H4 (cell line): ENCODE results near the gene LIX1. TPM values are rescaled to one million over a fixed set of nuclear protein-coding genes. Genes with fewer than 3 reads are reported as not detected.

Experiments used
- DNase-seq: peaks from one replicate; pipeline ENCODE4 v3.0.0-alpha.2; 2015; ENCODE audit warnings: low spot score
- total RNA-seq: library from RNA; depleted of rRNA; stranded (reverse); fragments of >200 nt; shearing (Covaris generic); gene quantifications from 2 replicates; pipeline ENCODE4 v1.2.3, GENCODE V29; 2014; rRNA removed

The LIX1 gene
- total RNA-seq, 1 experiment from 2014 or later: 0.12 TPM

GRCh38 chr5:97074859-97075489 lies 67.4 kb downstream of the LIX1 start:
- DNase-seq: no peak

GRCh38 chr5:97073420-97073819 lies 69.0 kb downstream of the LIX1 start:
- DNase-seq: no peak

GRCh38 chr5:97072696-97073095 lies 69.7 kb downstream of the LIX1 start:
- no peak for DNase-seq

- no peak for DNase-seq
Observed at GRCh38 chr5:97071993-97072392, 70.4 kb downstream of the LIX1 start.

GRCh38 chr5:97071101-97071500 lies 71.3 kb downstream of the LIX1 start:
- DNase-seq: peak; percentile 73

- DNase-seq: no peak
Observed at GRCh38 chr5:97070234-97070633, 72.2 kb downstream of the LIX1 start.

- no peak for DNase-seq
Observed at GRCh38 chr5:97067296-97067850, 75.0 kb downstream of the LIX1 start.

- DNase-seq: no peak
Observed at GRCh38 chr5:97065475-97065874, 76.9 kb downstream of the LIX1 start.

GRCh38 chr5:97063251-97063650 lies 79.2 kb downstream of the LIX1 start:
- no peak for DNase-seq

GRCh38 chr5:97062046-97062445 lies 80.4 kb downstream of the LIX1 start:
- DNase-seq: no peak

GRCh38 chr5:97056263-97056662 lies 86.1 kb downstream of the LIX1 start:
- DNase-seq: no peak

- DNase-seq: no peak
Observed at GRCh38 chr5:97049175-97049574, 93.2 kb downstream of the LIX1 start.

- DNase-seq: no peak
Observed at GRCh38 chr5:97047076-97047475, 95.3 kb downstream of the LIX1 start.

GRCh38 chr5:97046270-97046982 lies 96.0 kb downstream of the LIX1 start:
- no peak for DNase-seq

GRCh38 chr5:97044052-97044451 lies 98.4 kb downstream of the LIX1 start:
- peak; percentile 30 for DNase-seq

- DNase-seq: no peak
Observed at GRCh38 chr5:97043511-97043910, 98.9 kb downstream of the LIX1 start.

- DNase-seq: no peak
Observed at GRCh38 chr5:97042996-97043395, 99.4 kb downstream of the LIX1 start.

Other genes starting within 250 kb of the LIX1 start
- gene LNPEP, start 206.5 kb downstream of the LIX1 start, total RNA-seq: 38.4 and 50.8 TPM in 2 replicates
- 22.2 and 30.6 TPM in 2 replicates for gene RIOK2, start 40.6 kb upstream of the LIX1 start, total RNA-seq